HCT116 (cell line): ENCODE data around the gene RGS4.

Experiments used
- CBX3 ChIP-seq: IDR thresholded peaks from 2 replicates; pipeline ENCODE4 v1.6.1; 2012; ENCODE audit warnings: low read depth
- CEBPB ChIP-seq: IDR thresholded peaks from 2 replicates; pipeline ENCODE4 v1.6.1; 2012; ENCODE audit warnings: low read depth
- EZH2 ChIP-seq: fragments of 200-600 bp; sonication (generic); IDR thresholded peaks from 2 replicates; pipeline ENCODE4 v1.6.1; 2017; ENCODE audit warnings: antibody characterized with exemption, mixed run types
- EZH2phosphoT487 ChIP-seq: fragments of 200-600 bp; IDR thresholded peaks from 2 replicates; pipeline ENCODE4 v1.6.1; 2018; ENCODE audit warnings: antibody characterized with exemption, borderline replicate concordance
- JUND ChIP-seq: IDR thresholded peaks from 2 replicates; pipeline ENCODE4 v1.6.1; 2012
- POLR2A ChIP-seq: IDR thresholded peaks from 2 replicates; pipeline ENCODE4 v1.7.0; 2011; ENCODE audit warnings: borderline replicate concordance; ENCODE audit not compliant: insufficient read depth, insufficient read length; ENCODE audit errors: extremely low read depth
- POLR2AphosphoS5 ChIP-seq: IDR thresholded peaks from 2 replicates; pipeline ENCODE4 v1.6.1; 2011; ENCODE audit warnings: mild to moderate bottlenecking, low read depth, low read length, moderate library complexity
- SP1 ChIP-seq: IDR thresholded peaks from 2 replicates; pipeline ENCODE4 v1.6.1; 2012; ENCODE audit warnings: low read depth
- ZFX ChIP-seq: fragments of 450-650 bp; IDR thresholded peaks from 2 replicates; pipeline ENCODE4 v1.6.1; 2017
- ZNF274 ChIP-seq: fragments of 200-500 bp; sonication (Bioruptor generic); IDR thresholded peaks from 2 replicates; pipeline ENCODE4 v1.6.1; 2014; ENCODE audit warnings: mild to moderate bottlenecking, low read depth, low read length, inconsistent platforms
- TF ChIP-seq, protein P1 (sequence below), 3 experiments: fragments of 200-600 bp in 1 of 3; sonication (generic) in 1 of 3; IDR thresholded peaks in 2 of 3; conservative IDR thresholded peaks in 1 of 3; 2 replicates each; pipeline ENCODE4 v1.5.1; 2012 to 2017; ENCODE audit warnings: low read depth in 2 of 3, low read length in 2 of 3, antibody characterized with exemption in 1 of 3, borderline replicate concordance in 1 of 3, control low read depth in 1 of 3, mild to moderate bottlenecking in 1 of 3, mixed read lengths in 1 of 3, mixed run types in 1 of 3, moderate library complexity in 1 of 3; ENCODE audit not compliant: insufficient read depth in 1 of 3
- TF ChIP-seq, protein P2 (sequence below): IDR thresholded peaks from 2 replicates; pipeline ENCODE4 v1.6.1; 2012; ENCODE audit warnings: low read depth

DNA sequence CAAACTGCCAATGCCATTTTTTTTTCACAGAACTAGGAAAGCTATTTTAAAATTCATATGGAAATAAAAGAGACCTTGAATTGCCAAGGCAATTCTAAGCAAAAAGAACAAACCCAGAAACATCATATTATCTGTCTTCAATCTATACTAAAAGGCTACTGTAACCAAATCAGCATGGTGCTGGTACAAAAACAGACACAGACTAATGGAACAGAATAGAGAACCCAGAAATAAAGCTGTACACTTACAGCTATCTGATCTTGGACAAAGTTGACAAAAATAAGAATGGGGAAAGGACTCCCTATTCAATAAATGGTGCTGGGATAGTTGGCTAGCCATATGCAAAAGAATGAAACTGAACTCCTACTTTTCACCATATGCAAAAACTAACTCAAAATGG, 50.5 kb downstream of the RGS4 start:
- TF ChIP-seq SP1 (no peak), POLR2AphosphoS5 (no peak), ZNF274 (no peak), POLR2A (no peak), JUND (no peak), EZH2 (no peak), EZH2phosphoT487 (no peak), CEBPB (no peak), CBX3 (no peak), ZFX (no peak)
- TF ChIP-seq, protein P1, sequence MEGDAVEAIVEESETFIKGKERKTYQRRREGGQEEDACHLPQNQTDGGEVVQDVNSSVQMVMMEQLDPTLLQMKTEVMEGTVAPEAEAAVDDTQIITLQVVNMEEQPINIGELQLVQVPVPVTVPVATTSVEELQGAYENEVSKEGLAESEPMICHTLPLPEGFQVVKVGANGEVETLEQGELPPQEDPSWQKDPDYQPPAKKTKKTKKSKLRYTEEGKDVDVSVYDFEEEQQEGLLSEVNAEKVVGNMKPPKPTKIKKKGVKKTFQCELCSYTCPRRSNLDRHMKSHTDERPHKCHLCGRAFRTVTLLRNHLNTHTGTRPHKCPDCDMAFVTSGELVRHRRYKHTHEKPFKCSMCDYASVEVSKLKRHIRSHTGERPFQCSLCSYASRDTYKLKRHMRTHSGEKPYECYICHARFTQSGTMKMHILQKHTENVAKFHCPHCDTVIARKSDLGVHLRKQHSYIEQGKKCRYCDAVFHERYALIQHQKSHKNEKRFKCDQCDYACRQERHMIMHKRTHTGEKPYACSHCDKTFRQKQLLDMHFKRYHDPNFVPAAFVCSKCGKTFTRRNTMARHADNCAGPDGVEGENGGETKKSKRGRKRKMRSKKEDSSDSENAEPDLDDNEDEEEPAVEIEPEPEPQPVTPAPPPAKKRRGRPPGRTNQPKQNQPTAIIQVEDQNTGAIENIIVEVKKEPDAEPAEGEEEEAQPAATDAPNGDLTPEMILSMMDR (IDR thresholded peaks at IDR 0.05 in 2 of 3, conservative IDR thresholded peaks at IDR 0.05 in 1 of 3; ENCODE audit: borderline replicate concordance in 1 of 3, insufficient read depth in 1 of 3, low read depth in 2 of 3, low read length in 2 of 3): no peak
- TF ChIP-seq, protein P2, sequence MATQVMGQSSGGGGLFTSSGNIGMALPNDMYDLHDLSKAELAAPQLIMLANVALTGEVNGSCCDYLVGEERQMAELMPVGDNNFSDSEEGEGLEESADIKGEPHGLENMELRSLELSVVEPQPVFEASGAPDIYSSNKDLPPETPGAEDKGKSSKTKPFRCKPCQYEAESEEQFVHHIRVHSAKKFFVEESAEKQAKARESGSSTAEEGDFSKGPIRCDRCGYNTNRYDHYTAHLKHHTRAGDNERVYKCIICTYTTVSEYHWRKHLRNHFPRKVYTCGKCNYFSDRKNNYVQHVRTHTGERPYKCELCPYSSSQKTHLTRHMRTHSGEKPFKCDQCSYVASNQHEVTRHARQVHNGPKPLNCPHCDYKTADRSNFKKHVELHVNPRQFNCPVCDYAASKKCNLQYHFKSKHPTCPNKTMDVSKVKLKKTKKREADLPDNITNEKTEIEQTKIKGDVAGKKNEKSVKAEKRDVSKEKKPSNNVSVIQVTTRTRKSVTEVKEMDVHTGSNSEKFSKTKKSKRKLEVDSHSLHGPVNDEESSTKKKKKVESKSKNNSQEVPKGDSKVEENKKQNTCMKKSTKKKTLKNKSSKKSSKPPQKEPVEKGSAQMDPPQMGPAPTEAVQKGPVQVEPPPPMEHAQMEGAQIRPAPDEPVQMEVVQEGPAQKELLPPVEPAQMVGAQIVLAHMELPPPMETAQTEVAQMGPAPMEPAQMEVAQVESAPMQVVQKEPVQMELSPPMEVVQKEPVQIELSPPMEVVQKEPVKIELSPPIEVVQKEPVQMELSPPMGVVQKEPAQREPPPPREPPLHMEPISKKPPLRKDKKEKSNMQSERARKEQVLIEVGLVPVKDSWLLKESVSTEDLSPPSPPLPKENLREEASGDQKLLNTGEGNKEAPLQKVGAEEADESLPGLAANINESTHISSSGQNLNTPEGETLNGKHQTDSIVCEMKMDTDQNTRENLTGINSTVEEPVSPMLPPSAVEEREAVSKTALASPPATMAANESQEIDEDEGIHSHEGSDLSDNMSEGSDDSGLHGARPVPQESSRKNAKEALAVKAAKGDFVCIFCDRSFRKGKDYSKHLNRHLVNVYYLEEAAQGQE: no peak
